WTC11 (cell line): ENCODE data around the gene ZNF747.

Source experiments
- CREM ChIP-seq: sonication (generic); formaldehyde crosslinking; IDR thresholded peaks from 2 replicates; pipeline ENCODE4 v1.8.1; 2022; ENCODE audit warnings: mild to moderate bottlenecking, missing genetic modification reagents, moderate library complexity
- CTCF ChIP-seq: fragments of 200-600 bp; IDR thresholded peaks from 2 replicates; pipeline ENCODE4 v1.8.0; 2022; ENCODE audit warnings: antibody characterized with exemption
- JUN ChIP-seq: sonication (generic); formaldehyde crosslinking; IDR thresholded peaks from 2 replicates; pipeline ENCODE4 v1.8.0; 2023; ENCODE audit warnings: mild to moderate bottlenecking, missing genetic modification reagents
- NR2C2 ChIP-seq: sonication (generic); formaldehyde crosslinking; IDR thresholded peaks from 2 replicates; pipeline ENCODE4 v1.8.0; 2022; ENCODE audit warnings: mild to moderate bottlenecking, missing genetic modification reagents
- OVOL2 ChIP-seq: fragments of 250-450 bp; sonication (Bioruptor Pico); IDR thresholded peaks from 2 replicates; pipeline ENCODE4 v1.9.0; 2021; ENCODE audit warnings: mild to moderate bottlenecking, borderline replicate concordance
- TP53 ChIP-seq: sonication (generic); formaldehyde crosslinking; IDR thresholded peaks from 2 replicates; pipeline ENCODE4 v1.8.1; 2023; ENCODE audit warnings: mild to moderate bottlenecking, missing genetic modification reagents
- ZBTB21 ChIP-seq: sonication (generic); formaldehyde crosslinking; IDR thresholded peaks from 2 replicates; pipeline ENCODE4 v1.8.1; 2023; ENCODE audit warnings: mild to moderate bottlenecking, missing genetic modification reagents, borderline replicate concordance

- no peak for TF ChIP-seq ZBTB21 (CRISPR knock-in tag)
- TF ChIP-seq CTCF: no peak
- no peak for TF ChIP-seq NR2C2 (CRISPR knock-in tag)
- no peak for TF ChIP-seq TP53 (CRISPR knock-in tag)
- no peak for TF ChIP-seq JUN (CRISPR knock-in tag)
- TF ChIP-seq CREM: no peak
- TF ChIP-seq OVOL2: no peak
Measured at GRCh38 chr16:30567160-30567990, 32.7 kb upstream of the ZNF747 start.
